ENCODE results near the gene MAP2. TPM values are rescaled to one million over a fixed set of nuclear protein-coding genes. Genes with fewer than 3 reads are reported as not detected.
A peak's percentile ranks its signal among the peaks of the same experiment; 100 is the strongest.

MAP2 gene
- total and polyA plus RNA-seq, 4 experiments from 2014 or later = 0.20 to 0.47 (median 0.41) TPM; not detected in 1

DNA sequence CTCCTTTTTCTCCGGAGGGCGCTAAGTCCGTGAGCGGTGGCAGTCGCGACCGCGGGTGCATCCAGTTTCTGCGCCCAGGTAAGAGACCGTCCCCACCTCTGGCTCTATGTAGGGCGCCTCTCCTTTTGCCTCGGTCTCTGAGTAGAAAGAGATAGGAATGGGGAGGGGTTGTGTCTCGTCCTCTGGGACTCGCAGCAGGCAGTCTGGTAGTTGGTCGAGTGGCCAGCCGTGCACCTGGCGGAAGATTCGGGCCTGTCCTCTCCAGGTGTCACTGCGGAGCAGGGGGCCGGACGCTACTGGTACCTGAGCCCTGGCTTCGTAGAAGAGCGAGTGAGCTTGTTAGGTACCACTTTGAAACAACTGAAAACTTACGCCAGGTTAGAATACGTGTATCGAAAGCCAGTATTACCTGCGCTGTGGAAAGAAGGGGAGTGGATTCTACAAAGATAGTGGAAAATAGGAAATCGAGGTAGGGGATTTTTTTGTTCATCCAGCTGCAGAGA is 403 bp downstream of the MAP2 start:
- DNase-seq = peak in 2 of 5 donors; percentile 1 to 34
- Mint-ChIP-seq H3K27ac (no peak overlapping the region), H3K4me3 (peak overlapping the region; percentile 60 to 79 (median 74)), H3K4me1 (peaks cover 5 to 15% (median 10%) of the 10 kb centered on the region in 4 donors), H3K36me3 (no peaks in the 10 kb centered on the region), H3K9me3 (peaks cover 0 to 7% (median under 1%) of the 10 kb centered on the region in 8 donors), H3K27me3 (peaks cover 17 to 22% of the 10 kb centered on the region in 2 donors)
- peak overlapping the region; percentile 11 to 31 for H3K4me3 ChIP-seq (ENCODE audit: low read length in 2 of 2)
- ChIA-PET POLR2A (ENCODE audit: partially characterized antibody) (no interaction called here), CTCF (ENCODE audit: partially characterized antibody) (no interaction called here)
- H3K4me1 ChIP-seq (ENCODE audit: insufficient read depth, low read length) = peaks cover 9% of the 10 kb centered on the region
- H3K9me3 ChIP-seq (ENCODE audit: control insufficient read depth in 1 of 2, low read length in 2 of 2) = no peaks in the 10 kb centered on the region
- no peaks in the 10 kb centered on the region for H3K36me3 ChIP-seq (ENCODE audit: insufficient read depth, low read length)
- no peaks in the 10 kb centered on the region for H3K27me3 ChIP-seq (ENCODE audit: insufficient read depth, low read length)
- H3K27ac ChIP-seq (ENCODE audit: low read depth, low read length) = no peak overlapping the region
- intact Hi-C loops (cut with micrococcal nuclease) = no loop called here

DNA sequence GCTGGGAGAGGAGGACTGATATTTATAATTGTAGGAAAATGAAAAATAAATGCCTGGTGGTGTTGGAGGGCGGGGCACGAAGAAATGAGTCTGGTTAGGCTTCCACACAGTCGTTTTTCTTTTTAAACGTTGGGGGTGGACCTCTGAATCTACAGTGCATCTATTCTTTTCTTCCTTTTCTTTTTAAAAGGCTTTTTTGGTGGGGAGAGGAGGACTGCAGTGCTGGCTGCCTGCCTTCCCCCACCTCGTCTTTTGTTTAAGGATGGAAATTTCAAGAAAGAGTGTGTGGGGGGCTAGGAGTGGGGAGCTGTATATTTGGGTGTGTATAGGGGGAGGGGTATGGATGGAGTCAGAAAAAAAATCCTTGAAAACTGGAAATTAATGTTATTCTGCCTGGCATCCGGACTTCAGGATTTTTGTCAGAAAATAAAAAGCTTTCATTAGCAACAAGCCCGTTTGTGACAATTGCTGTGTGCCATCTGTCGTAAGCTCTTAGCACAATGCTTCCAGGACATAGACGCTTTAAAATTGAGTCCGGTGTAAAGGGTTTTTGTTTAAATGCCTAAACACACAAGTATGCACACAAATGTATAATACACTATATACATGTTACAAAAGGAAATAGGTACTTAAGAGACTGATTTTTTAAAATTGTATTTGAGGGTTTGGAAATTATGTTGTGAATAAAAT is 1.1 kb downstream of the MAP2 start:
- H3K27ac ChIP-seq (ENCODE audit: low read depth, low read length) = no peak overlapping the region
- H3K9me3 Mint-ChIP-seq = peaks cover 0 to 7% (median under 1%) of the 10 kb centered on the region in 8 donors
- peaks cover 9% of the 10 kb centered on the region for H3K4me1 ChIP-seq (ENCODE audit: insufficient read depth, low read length)
- peak in 1 of 5 donors; percentile 12 for DNase-seq
- H3K36me3 Mint-ChIP-seq = no peaks in the 10 kb centered on the region
- H3K27me3 ChIP-seq (ENCODE audit: insufficient read depth, low read length) = no peaks in the 10 kb centered on the region
- peaks cover 5 to 15% (median 10%) of the 10 kb centered on the region in 4 donors for H3K4me1 Mint-ChIP-seq
- no peak overlapping the region for H3K27ac Mint-ChIP-seq
- intact Hi-C loops (cut with micrococcal nuclease) = no loop called here
- POLR2A ChIA-PET (ENCODE audit: partially characterized antibody) = no interaction called here
- H3K4me3 Mint-ChIP-seq = peak overlapping the region in 7 of 8 donors; percentile 23 to 79 (median 70)
- H3K9me3 ChIP-seq (ENCODE audit: control insufficient read depth in 1 of 2, low read length in 2 of 2) = no peaks in the 10 kb centered on the region
- peak overlapping the region in 1 of 2 donors; percentile 31 for H3K4me3 ChIP-seq (ENCODE audit: low read length in 2 of 2)
- H3K27me3 Mint-ChIP-seq = peaks cover 17 to 22% of the 10 kb centered on the region in 2 donors
- CTCF ChIA-PET (ENCODE audit: partially characterized antibody) = no interaction called here
- H3K36me3 ChIP-seq (ENCODE audit: insufficient read depth, low read length) = no peaks in the 10 kb centered on the region

DNA sequence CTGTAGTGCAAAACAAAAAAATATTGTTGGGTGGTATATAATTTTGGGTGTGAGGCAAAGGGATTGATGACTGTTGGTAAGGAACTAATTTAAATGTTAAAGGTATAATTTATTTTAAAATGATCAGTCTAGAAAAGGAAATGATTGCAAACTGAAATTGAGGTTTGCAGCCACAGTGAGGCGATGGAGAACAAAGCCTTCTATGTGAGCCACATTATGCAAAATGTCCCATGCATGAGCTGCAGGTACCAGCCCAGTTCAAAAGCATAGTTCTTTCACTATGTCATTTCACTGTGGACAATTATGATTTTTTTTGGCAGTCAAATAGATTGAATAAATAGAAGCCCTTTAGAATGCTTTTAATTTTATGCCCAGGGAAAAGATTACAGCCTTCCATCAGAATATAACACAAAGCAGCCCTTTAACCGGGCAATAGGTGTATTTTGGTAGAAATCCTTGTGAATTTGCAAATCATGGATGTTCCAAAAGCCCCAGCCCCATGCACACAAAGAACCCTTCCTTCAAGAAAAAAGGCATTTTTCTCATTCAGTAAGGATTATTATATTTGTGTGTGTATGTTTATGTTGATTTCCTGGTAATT is 1.7 kb downstream of the MAP2 start:
- Histone ChIP-seq H3K9me3 (ENCODE audit: control insufficient read depth in 1 of 2, low read length in 2 of 2) (no peaks in the 10 kb centered on the region), H3K4me3 (ENCODE audit: low read length in 2 of 2) (no peak overlapping the region), H3K36me3 (ENCODE audit: insufficient read depth, low read length) (no peaks in the 10 kb centered on the region), H3K4me1 (ENCODE audit: insufficient read depth, low read length) (peaks cover 9% of the 10 kb centered on the region), H3K27ac (ENCODE audit: low read depth, low read length) (no peak overlapping the region), H3K27me3 (ENCODE audit: insufficient read depth, low read length) (no peaks in the 10 kb centered on the region)
- Mint-ChIP-seq H3K4me3 (no peak overlapping the region), H3K27me3 (peaks cover 17 to 22% of the 10 kb centered on the region in 2 donors), H3K9me3 (peaks cover 0 to 7% (median 0%) of the 10 kb centered on the region in 8 donors), H3K27ac (no peak overlapping the region), H3K4me1 (peaks cover 5 to 15% (median 10%) of the 10 kb centered on the region in 4 donors), H3K36me3 (no peaks in the 10 kb centered on the region)
- POLR2A ChIA-PET (ENCODE audit: partially characterized antibody) = no interaction called here
- no peak for DNase-seq
- CTCF ChIA-PET (ENCODE audit: partially characterized antibody) = no interaction called here
- intact Hi-C loops (cut with micrococcal nuclease) = no loop called here

DNA sequence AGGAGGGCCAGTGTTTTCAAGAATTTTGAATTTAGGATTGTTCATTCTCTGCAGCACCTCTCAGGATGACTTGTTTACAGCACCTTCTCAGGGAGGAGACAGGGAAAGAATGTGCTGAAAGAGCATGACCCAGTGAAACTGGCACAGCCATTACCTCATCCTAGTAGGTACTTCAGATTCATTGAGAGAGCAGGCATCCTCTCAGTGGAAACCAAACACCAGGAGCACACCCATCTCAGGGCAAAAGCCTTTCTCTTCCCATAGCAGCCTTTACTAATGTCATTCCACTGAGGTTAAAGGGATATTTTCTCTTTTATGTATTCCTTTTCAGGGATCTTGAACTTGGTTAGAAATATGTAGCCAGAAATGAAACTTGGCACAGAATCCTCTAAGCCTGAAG is 2.6 kb downstream of the MAP2 start:
- Mint-ChIP-seq H3K27ac (no peak overlapping the region), H3K27me3 (peaks cover 15 to 18% of the 10 kb centered on the region in 2 donors), H3K4me3 (no peak overlapping the region), H3K9me3 (peaks cover 0 to 7% (median 0%) of the 10 kb centered on the region in 8 donors), H3K4me1 (peaks cover 5 to 15% (median 10%) of the 10 kb centered on the region in 4 donors), H3K36me3 (no peaks in the 10 kb centered on the region)
- Histone ChIP-seq H3K9me3 (ENCODE audit: control insufficient read depth in 1 of 2, low read length in 2 of 2) (no peaks in the 10 kb centered on the region), H3K4me1 (ENCODE audit: insufficient read depth, low read length) (peaks cover 9% of the 10 kb centered on the region), H3K27ac (ENCODE audit: low read depth, low read length) (no peak overlapping the region), H3K36me3 (ENCODE audit: insufficient read depth, low read length) (no peaks in the 10 kb centered on the region), H3K27me3 (ENCODE audit: insufficient read depth, low read length) (no peaks in the 10 kb centered on the region), H3K4me3 (ENCODE audit: low read length in 2 of 2) (no peak overlapping the region)
- intact Hi-C loops (cut with micrococcal nuclease) = no loop called here
- POLR2A ChIA-PET (ENCODE audit: partially characterized antibody) = no interaction called here
- DNase-seq = no peak
- CTCF ChIA-PET (ENCODE audit: partially characterized antibody) = no interaction called here

DNA sequence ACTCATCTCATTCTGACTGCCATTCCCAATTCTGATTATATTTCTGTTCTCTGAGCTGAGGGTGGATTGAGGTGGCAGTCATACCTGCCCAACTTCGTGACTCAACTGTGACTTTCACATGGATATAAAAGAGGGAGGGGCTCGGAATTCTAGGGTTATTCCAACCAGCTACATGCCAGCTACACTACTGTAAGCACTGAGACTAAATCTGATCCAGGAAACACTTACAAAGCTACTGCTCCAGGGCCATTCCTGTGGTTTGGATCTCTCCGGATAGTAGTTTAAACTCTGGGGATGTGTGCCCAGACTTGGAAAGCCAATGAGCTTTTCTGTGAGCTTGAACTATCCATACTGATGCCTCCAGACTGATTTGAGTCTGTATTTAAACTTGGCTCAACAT is 7.9 kb downstream of the MAP2 start:
- Mint-ChIP-seq H3K9me3 (peaks cover 0 to 2% (median 0%) of the 10 kb centered on the region in 8 donors), H3K27ac (no peak overlapping the region), H3K4me3 (no peak overlapping the region), H3K36me3 (no peaks in the 10 kb centered on the region), H3K27me3 (no peaks in the 10 kb centered on the region), H3K4me1 (no peaks in the 10 kb centered on the region)
- Histone ChIP-seq H3K36me3 (ENCODE audit: insufficient read depth, low read length) (no peaks in the 10 kb centered on the region), H3K27me3 (ENCODE audit: insufficient read depth, low read length) (no peaks in the 10 kb centered on the region), H3K27ac (ENCODE audit: low read depth, low read length) (no peak overlapping the region), H3K9me3 (ENCODE audit: control insufficient read depth in 1 of 2, low read length in 2 of 2) (no peaks in the 10 kb centered on the region), H3K4me3 (ENCODE audit: low read length in 2 of 2) (no peak overlapping the region), H3K4me1 (ENCODE audit: insufficient read depth, low read length) (no peaks in the 10 kb centered on the region)
- intact Hi-C loops (cut with micrococcal nuclease) = no loop called here
- peak in 1 of 5 donors; percentile 15 for DNase-seq
- CTCF ChIA-PET (ENCODE audit: partially characterized antibody) = no interaction called here
- POLR2A ChIA-PET (ENCODE audit: partially characterized antibody) = no interaction called here

DNA sequence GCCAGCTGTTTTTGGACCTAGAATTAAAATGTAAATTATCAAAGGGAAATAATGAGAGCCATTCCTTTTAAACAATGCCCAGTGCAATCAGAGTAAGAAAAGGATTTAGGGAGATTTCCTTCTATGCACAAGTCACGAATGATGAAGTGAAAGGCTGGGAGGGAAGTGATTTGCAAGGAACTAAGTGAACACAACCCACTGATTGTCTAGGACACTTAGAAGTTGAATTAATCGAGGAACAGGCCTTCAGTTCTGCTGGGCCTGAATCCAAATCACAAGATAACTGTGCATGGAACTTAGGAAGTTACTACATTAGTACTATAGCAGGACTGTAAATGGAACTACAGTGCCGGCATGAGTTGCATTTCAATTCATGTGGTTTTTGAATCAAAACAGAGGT is 17.7 kb downstream of the MAP2 start:
- CTCF ChIA-PET (ENCODE audit: partially characterized antibody) = interaction anchor here (0.6 kb wide), 1 partner anchor 131 kb away, joined by 3 read pairs; no protein-coding TSS in a partner anchor
- H3K4me3 Mint-ChIP-seq = no peak overlapping the region
- H3K27me3 Mint-ChIP-seq = no peaks in the 10 kb centered on the region
- Histone ChIP-seq H3K4me1 (ENCODE audit: insufficient read depth, low read length) (no peaks in the 10 kb centered on the region), H3K27ac (ENCODE audit: low read depth, low read length) (no peak overlapping the region), H3K36me3 (ENCODE audit: insufficient read depth, low read length) (no peaks in the 10 kb centered on the region), H3K27me3 (ENCODE audit: insufficient read depth, low read length) (no peaks in the 10 kb centered on the region), H3K4me3 (ENCODE audit: low read length in 2 of 2) (no peak overlapping the region), H3K9me3 (ENCODE audit: control insufficient read depth in 1 of 2, low read length in 2 of 2) (no peaks in the 10 kb centered on the region)
- peaks cover 0 to 4% (median 0%) of the 10 kb centered on the region in 8 donors for H3K9me3 Mint-ChIP-seq
- intact Hi-C loops (cut with micrococcal nuclease) = no loop called here
- no peak overlapping the region for H3K27ac Mint-ChIP-seq
- no peaks in the 10 kb centered on the region for H3K4me1 Mint-ChIP-seq
- no peak for DNase-seq
- H3K36me3 Mint-ChIP-seq = no peaks in the 10 kb centered on the region
- POLR2A ChIA-PET (ENCODE audit: partially characterized antibody) = no interaction called here

DNA sequence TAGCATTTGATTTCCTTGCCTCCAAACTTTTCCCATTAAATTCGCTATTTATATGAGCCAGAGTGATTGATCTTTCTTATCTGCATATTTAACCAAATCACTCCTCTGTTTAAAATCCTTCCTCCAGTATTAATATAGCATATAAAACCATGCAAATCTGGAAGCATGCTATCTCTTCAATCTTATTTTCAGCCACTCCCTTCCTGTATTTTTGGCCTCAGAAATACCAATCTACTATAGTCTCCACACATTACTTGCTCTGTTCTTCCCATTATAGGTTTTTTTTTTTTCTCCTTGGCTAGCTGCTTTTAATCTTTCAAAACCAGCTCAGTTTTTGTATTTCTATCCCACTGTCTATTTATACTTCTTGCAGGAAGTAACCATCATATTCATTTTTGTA is 19.1 kb downstream of the MAP2 start:
- Mint-ChIP-seq H3K27ac (no peak overlapping the region), H3K4me1 (no peaks in the 10 kb centered on the region)
- intact Hi-C loops (cut with micrococcal nuclease) = no loop called here

More for the DNA sequence above, 19.1 kb downstream of the MAP2 start:
- CTCF ChIA-PET (ENCODE audit: partially characterized antibody) = no interaction called here
- H3K4me3 Mint-ChIP-seq = no peak overlapping the region
- POLR2A ChIA-PET (ENCODE audit: partially characterized antibody) = no interaction called here
- H3K4me3 ChIP-seq (ENCODE audit: low read length in 2 of 2) = no peak overlapping the region
- DNase-seq = no peak
- peaks cover 0 to 4% (median 0%) of the 10 kb centered on the region in 8 donors for H3K9me3 Mint-ChIP-seq
- H3K27me3 ChIP-seq (ENCODE audit: insufficient read depth, low read length) = no peaks in the 10 kb centered on the region
- no peaks in the 10 kb centered on the region for H3K27me3 Mint-ChIP-seq
- no peaks in the 10 kb centered on the region for H3K4me1 ChIP-seq (ENCODE audit: insufficient read depth, low read length)
- no peaks in the 10 kb centered on the region for H3K36me3 ChIP-seq (ENCODE audit: insufficient read depth, low read length)
- no peaks in the 10 kb centered on the region for H3K9me3 ChIP-seq (ENCODE audit: control insufficient read depth in 1 of 2, low read length in 2 of 2)
- H3K27ac ChIP-seq (ENCODE audit: low read depth, low read length) = no peak overlapping the region
- H3K36me3 Mint-ChIP-seq = no peaks in the 10 kb centered on the region

Data from CD4-positive, alpha-beta memory T cell (primary cell).